NCI-H2196 (cell line): ENCODE results near the gene FBXO3.
A peak's percentile ranks its signal among the peaks of the same experiment; 100 is the strongest.
"Not testable (repeated sequence)": the region's sequence is repeated elsewhere in the genome, so short reads cannot be mapped to it uniquely, and the experiment has no call there.

Experiments
- DNase-seq: peaks from one replicate; lab custom pipeline; 2025; ENCODE audit not compliant: unreplicated experiment; lab: John Stamatoyannopoulos, UW

The FBXO3 gene

GRCh38 chr11:33729072-33729664, 45.2 kb downstream of the FBXO3 start:
- DNase-seq = not testable (repeated sequence)

- DNase-seq = not testable (repeated sequence)
These were observed 46.8 kb downstream of the FBXO3 start for GRCh38 chr11:33727539-33727938.

GRCh38 chr11:33725496-33725895, 48.8 kb downstream of the FBXO3 start:
- no peak for DNase-seq

- no peak for DNase-seq
These were observed 49.7 kb downstream of the FBXO3 start for GRCh38 chr11:33724644-33725035.

- DNase-seq = no peak
These were observed 51.0 kb downstream of the FBXO3 start for GRCh38 chr11:33723238-33723881.

- no peak for DNase-seq
These were observed 51.6 kb downstream of the FBXO3 start for GRCh38 chr11:33722590-33723234.

- DNase-seq = no peak
These were observed 52.3 kb downstream of the FBXO3 start for GRCh38 chr11:33721984-33722383.

GRCh38 chr11:33721426-33721825, 52.9 kb downstream of the FBXO3 start:
- no peak for DNase-seq

- no peak for DNase-seq
These were observed 54.7 kb downstream of the FBXO3 start for GRCh38 chr11:33719587-33719986.

- no peak for DNase-seq
These were observed 55.9 kb downstream of the FBXO3 start for GRCh38 chr11:33718440-33718839.

GRCh38 chr11:33716243-33716642, 58.1 kb downstream of the FBXO3 start:
- peak; percentile 10 for DNase-seq

- no peak for DNase-seq
These were observed 60.4 kb downstream of the FBXO3 start for GRCh38 chr11:33713856-33714398.

- DNase-seq = no peak
These were observed 61.0 kb downstream of the FBXO3 start for GRCh38 chr11:33713151-33713855.

GRCh38 chr11:33712436-33712835, 61.9 kb downstream of the FBXO3 start:
- no peak for DNase-seq

GRCh38 chr11:33709466-33709865, 64.9 kb downstream of the FBXO3 start:
- no peak for DNase-seq

GRCh38 chr11:33708985-33709384, 65.3 kb downstream of the FBXO3 start:
- no peak for DNase-seq

- DNase-seq = not testable (repeated sequence)
These were observed 66.5 kb downstream of the FBXO3 start for GRCh38 chr11:33707831-33708230.

- DNase-seq = no peak
These were observed 67.4 kb downstream of the FBXO3 start for GRCh38 chr11:33706966-33707365.

GRCh38 chr11:33706546-33706945, 67.8 kb downstream of the FBXO3 start:
- no peak for DNase-seq

GRCh38 chr11:33704240-33705002, 69.9 kb downstream of the FBXO3 start:
- no peak for DNase-seq

GRCh38 chr11:33703788-33704187, 70.5 kb downstream of the FBXO3 start:
- DNase-seq = no peak
